ACHN (cell line): ENCODE measurements around the gene MAPKAPK2.

Source experiments
- DNase-seq: peaks from one replicate; pipeline ENCODE4 v3.0.0-alpha.2; 2015
- in situ Hi-C: cut with HindIII; loops from 2 replicates; pipeline ENCODE4 v1.10.0; 2017; ENCODE audit warnings: low sequenced_read_pairs, low pct_ligation_motif_present, low pct_unique_long_range_greater_than_20kb

The MAPKAPK2 gene

DNA sequence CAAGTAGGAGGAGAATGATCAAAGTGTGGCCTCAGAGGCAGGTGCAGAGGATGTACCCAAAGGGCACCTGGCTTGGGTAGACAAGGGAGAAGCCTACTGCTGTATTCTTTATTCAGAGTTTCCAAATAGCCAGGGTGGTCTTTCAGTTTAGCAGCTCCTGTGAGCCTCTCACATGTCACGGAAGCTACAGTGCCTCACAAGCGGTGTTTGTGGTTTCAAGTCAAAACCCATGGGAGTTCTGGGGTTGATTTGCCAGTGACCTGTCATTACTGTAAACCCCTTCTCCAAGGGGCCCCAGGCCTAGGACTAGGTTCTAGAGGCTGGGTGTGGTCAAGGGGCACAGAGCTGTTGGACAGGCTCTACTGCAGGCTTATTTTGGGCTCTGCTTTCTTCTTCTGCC is 97.7 kb downstream of the MAPKAPK2 start:
- in situ Hi-C loops, result no loop called here
- no peak for DNase-seq

DNA sequence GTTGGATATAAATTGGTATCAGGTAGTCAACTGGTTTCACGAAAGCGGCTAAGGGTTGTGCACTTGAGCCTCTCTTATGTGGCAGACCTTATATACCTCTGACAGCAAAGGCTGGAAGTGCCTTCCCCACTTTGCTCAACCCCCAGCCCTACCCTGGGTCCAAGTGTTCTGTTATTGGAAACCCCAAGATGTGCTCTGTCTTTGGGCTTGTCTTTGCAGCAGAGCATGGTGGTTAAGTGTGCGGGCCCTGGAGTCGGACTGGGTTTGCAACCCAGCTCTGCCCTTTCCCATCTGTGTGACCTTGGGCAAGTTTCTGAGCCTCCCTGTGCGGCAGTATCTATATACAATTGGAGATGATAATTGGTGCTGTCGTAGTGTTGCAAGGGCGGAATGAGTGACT is 98.8 kb downstream of the MAPKAPK2 start:
- in situ Hi-C loops, result no loop called here
- DNase-seq, result no peak
